ENCODE measurements around the gene ATP2B2. TPM values are rescaled to one million over a fixed set of nuclear protein-coding genes. Genes with fewer than 3 reads are reported as not detected.

ATP2B2 gene
- polyA plus RNA-seq, 3 donors: not detected

DNA sequence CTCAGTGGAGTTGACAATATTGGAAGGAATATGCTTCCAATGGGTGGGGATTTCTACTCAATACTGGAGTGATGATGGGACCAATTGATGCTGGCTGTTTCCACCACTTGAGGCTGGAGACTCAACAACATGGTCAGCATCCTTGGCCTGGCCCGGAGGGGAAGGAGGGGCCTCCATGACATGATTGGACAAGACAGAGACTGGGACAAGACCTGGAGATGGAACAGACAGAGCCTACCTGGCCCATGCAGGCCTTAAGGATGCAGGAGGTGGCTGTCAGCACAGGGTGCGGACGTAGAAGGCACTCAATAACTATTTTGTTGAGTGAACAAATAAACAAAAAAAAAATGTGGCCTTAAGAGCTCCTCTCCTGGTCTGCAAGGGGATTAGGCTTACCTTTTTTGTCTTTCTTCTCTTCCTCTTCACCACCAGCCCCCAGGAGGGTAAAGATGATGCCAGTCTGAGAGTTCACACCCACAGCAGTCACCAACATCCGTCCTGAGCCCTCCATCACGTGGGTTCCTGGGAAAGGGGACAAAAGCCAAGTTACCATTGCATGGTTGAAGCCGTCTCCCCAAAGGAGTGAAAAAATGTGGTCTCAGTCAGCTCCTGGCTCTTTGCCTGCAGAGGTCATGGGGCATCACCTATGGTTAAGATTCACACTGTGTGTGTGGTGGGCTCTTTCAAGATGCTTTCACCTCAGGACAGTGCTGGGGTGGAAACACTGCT lies 117.3 kb downstream of the ATP2B2 start:
- Mint-ChIP-seq H3K36me3 (peaks cover 0 to 3% of the 10 kb centered on the region in 2 donors), H3K4me1 (peaks cover 20% of the 10 kb centered on the region), H3K27me3 (ENCODE audit: low read depth in 3 of 3) (peaks cover 3% of the 10 kb centered on the region in 3 donors), H3K27ac (peak overlapping the region in 1 of 7 donors; percentile 50), H3K4me3 (no peak overlapping the region), H3K9me3 (peaks cover 7 to 29% (median 21%) of the 10 kb centered on the region in 7 donors)
- H3K4me3 ChIP-seq (replicated peaks in 1 of 3; ENCODE audit: low read depth in 2 of 3, low read length in 3 of 3): no peak overlapping the region
- peaks cover 14 to 20% of the 10 kb centered on the region in 2 donors for H3K9me3 ChIP-seq (replicated peaks in 1 of 2; ENCODE audit: control insufficient read depth in 1 of 2, insufficient read depth in 1 of 2, low read length in 2 of 2)
- TF ChIP-seq, protein P1, sequence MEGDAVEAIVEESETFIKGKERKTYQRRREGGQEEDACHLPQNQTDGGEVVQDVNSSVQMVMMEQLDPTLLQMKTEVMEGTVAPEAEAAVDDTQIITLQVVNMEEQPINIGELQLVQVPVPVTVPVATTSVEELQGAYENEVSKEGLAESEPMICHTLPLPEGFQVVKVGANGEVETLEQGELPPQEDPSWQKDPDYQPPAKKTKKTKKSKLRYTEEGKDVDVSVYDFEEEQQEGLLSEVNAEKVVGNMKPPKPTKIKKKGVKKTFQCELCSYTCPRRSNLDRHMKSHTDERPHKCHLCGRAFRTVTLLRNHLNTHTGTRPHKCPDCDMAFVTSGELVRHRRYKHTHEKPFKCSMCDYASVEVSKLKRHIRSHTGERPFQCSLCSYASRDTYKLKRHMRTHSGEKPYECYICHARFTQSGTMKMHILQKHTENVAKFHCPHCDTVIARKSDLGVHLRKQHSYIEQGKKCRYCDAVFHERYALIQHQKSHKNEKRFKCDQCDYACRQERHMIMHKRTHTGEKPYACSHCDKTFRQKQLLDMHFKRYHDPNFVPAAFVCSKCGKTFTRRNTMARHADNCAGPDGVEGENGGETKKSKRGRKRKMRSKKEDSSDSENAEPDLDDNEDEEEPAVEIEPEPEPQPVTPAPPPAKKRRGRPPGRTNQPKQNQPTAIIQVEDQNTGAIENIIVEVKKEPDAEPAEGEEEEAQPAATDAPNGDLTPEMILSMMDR (IDR thresholded peaks at IDR 0.05): no peak
- H2AFZ ChIP-seq (ENCODE audit: insufficient read depth, low read depth, low read length, poor library complexity, severe bottlenecking): no peak overlapping the region
- no peaks in the 10 kb centered on the region for H3K36me3 ChIP-seq (replicated peaks in 1 of 2; ENCODE audit: control insufficient read depth in 1 of 2, insufficient read depth in 2 of 2, low read length in 2 of 2)
- H3K79me2 ChIP-seq (ENCODE audit: insufficient read depth, low read length): no peaks in the 10 kb centered on the region
- H3K4me2 ChIP-seq (replicated peaks; ENCODE audit: extremely low read depth, low read length, poor library complexity, severe bottlenecking): no peak overlapping the region
- no peak for DNase-seq
- H4K20me1 ChIP-seq (ENCODE audit: insufficient read depth, low read length): no peaks in the 10 kb centered on the region
- H3K4me1 ChIP-seq (ENCODE audit: control insufficient read depth in 1 of 2, insufficient read depth in 2 of 2, low read length in 2 of 2): peaks cover 13% of the 10 kb centered on the region in 2 donors
- no peak overlapping the region for H3K27ac ChIP-seq (ENCODE audit: low read depth in 1 of 2, low read length in 2 of 2)
- no peak overlapping the region for H3K9ac ChIP-seq (ENCODE audit: insufficient read depth, low read length, poor library complexity, severe bottlenecking)
- 100% methylated on average over 2 of the region's 6 CpGs for WGBS (ENCODE audit: insufficient coverage)
- intact Hi-C loops (cut with micrococcal nuclease): no loop called here
- no peaks in the 10 kb centered on the region for H3K27me3 ChIP-seq (ENCODE audit: control insufficient read depth in 2 of 2, insufficient read depth in 2 of 2, low read length in 2 of 2)

DNA sequence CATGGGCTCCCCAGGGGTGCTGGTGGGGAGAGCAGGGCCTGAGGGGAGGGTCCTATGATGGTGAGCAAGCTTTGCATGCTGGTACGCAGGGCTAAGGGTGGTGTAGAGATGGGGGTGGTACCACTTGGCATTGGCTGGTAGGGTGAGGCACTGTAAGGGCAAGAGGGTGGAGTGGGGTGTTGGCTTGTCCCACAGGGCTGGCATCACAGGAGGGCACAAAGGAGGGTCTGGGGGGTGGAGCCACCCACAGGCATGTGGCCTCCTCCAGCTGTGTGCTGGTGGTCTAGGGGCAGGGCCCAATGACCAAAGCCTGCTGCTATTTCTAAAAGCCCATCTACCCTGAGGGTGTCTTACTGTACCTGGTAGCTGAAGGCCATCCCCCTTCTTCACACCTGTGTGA lies 119.3 kb downstream of the ATP2B2 start:
- Mint-ChIP-seq H3K27me3 (ENCODE audit: low read depth in 3 of 3) (peaks cover 3 to 6% (median 5%) of the 10 kb centered on the region in 3 donors), H3K9me3 (peaks cover 7 to 29% (median 22%) of the 10 kb centered on the region in 7 donors), H3K4me3 (no peak overlapping the region), H3K4me1 (peaks cover 20% of the 10 kb centered on the region), H3K36me3 (peaks cover 0 to 3% of the 10 kb centered on the region in 2 donors), H3K27ac (no peak overlapping the region)
- no peaks in the 10 kb centered on the region for H4K20me1 ChIP-seq (ENCODE audit: insufficient read depth, low read length)
- H3K9me3 ChIP-seq (replicated peaks in 1 of 2; ENCODE audit: control insufficient read depth in 1 of 2, insufficient read depth in 1 of 2, low read length in 2 of 2): peaks cover 14 to 20% of the 10 kb centered on the region in 2 donors
- DNase-seq: no peak
- no peaks in the 10 kb centered on the region for H3K79me2 ChIP-seq (ENCODE audit: insufficient read depth, low read length)
- WGBS (ENCODE audit: insufficient coverage): 86% methylated on average over 1 of the region's 1 CpG
- H3K27ac ChIP-seq (ENCODE audit: low read depth in 1 of 2, low read length in 2 of 2): no peak overlapping the region
- no peaks in the 10 kb centered on the region for H3K36me3 ChIP-seq (replicated peaks in 1 of 2; ENCODE audit: control insufficient read depth in 1 of 2, insufficient read depth in 2 of 2, low read length in 2 of 2)
- H2AFZ ChIP-seq (ENCODE audit: insufficient read depth, low read depth, low read length, poor library complexity, severe bottlenecking): no peak overlapping the region
- intact Hi-C loops (cut with micrococcal nuclease): no loop called here
- no peak overlapping the region for H3K4me2 ChIP-seq (replicated peaks; ENCODE audit: extremely low read depth, low read length, poor library complexity, severe bottlenecking)
- H3K4me3 ChIP-seq (replicated peaks in 1 of 3; ENCODE audit: low read depth in 2 of 3, low read length in 3 of 3): no peak overlapping the region
- peaks cover 13% of the 10 kb centered on the region in 2 donors for H3K4me1 ChIP-seq (ENCODE audit: control insufficient read depth in 1 of 2, insufficient read depth in 2 of 2, low read length in 2 of 2)
- no peaks in the 10 kb centered on the region for H3K27me3 ChIP-seq (ENCODE audit: control insufficient read depth in 2 of 2, insufficient read depth in 2 of 2, low read length in 2 of 2)
- H3K9ac ChIP-seq (ENCODE audit: insufficient read depth, low read length, poor library complexity, severe bottlenecking): no peak overlapping the region
- TF ChIP-seq, protein P1 (IDR thresholded peaks at IDR 0.05): no peak
